Heart right ventricle (tissue), 16 donors: Measurements from ENCODE around the gene ZNF132. TPM values are rescaled to one million over a fixed set of nuclear protein-coding genes. Genes with fewer than 3 reads are reported as not detected.
"Not testable (repeated sequence)": the region's sequence is repeated elsewhere in the genome, so short reads cannot be mapped to it uniquely, and the experiment has no call there.

Experiments
- ATAC-seq, 8 donors: fragments of 200-7000 bp; cut with Tn5 transposase; one replicate each; pipeline ENCODE4 v1.9.1; 2020; ENCODE audit warnings: mild to moderate bottlenecking in 8 of 8, moderate library complexity in 8 of 8, moderate number of reproducible peaks in 1 of 8
- DNase-seq, 2 donors: peaks; one replicate each; pipeline ENCODE4 v3.0.0-alpha.2; 2020
- H3K27ac ChIP-seq, 10 donors: fragments of 200-600 bp; sonication (generic) in 2 of 10; one replicate each; pipeline versions ENCODE4 v1.5.0 to v1.8.0; 2020 to 2022; ENCODE audit warnings: mild to moderate bottlenecking in 3 of 10
- H3K27me3 ChIP-seq, 7 donors: fragments of 200-600 bp; one replicate each; pipeline ENCODE4 v1.8.0; 2021 to 2022; ENCODE audit warnings: mild to moderate bottlenecking in 2 of 7
- H3K36me3 ChIP-seq, 9 donors: fragments of 200-600 bp; sonication (generic) in 1 of 9; one replicate each; pipeline versions ENCODE4 v1.5.0 to v1.8.0; 2020 to 2022; ENCODE audit warnings: mild to moderate bottlenecking in 2 of 9
- H3K4me1 ChIP-seq, 9 donors: fragments of 200-600 bp; sonication (generic) in 1 of 9; one replicate each; pipeline versions ENCODE4 v1.5.0 to v1.8.0; 2020 to 2022; ENCODE audit warnings: mild to moderate bottlenecking in 4 of 9
- H3K4me3 ChIP-seq, 10 donors: fragments of 200-600 bp; sonication (generic) in 2 of 10; one replicate each; pipeline versions ENCODE4 v1.5.0 to v1.8.0; 2020 to 2022; ENCODE audit warnings: mild to moderate bottlenecking in 7 of 10, moderate library complexity in 2 of 10
- H3K9me3 ChIP-seq, 11 donors: fragments of 200-600 bp in 10 of 11; sonication (generic) in 2 of 11; one replicate each; pipeline versions ENCODE4 v1.5.0 to v1.8.0; 2013 to 2022; ENCODE audit warnings: mild to moderate bottlenecking in 2 of 11, control low read depth in 1 of 11, moderate library complexity in 1 of 11
- WGBS, 2 donors: extraction: QIAGEN DNeasy Blood & Tissue Kit; methylation state at CpG; one replicate each; pipeline ENCODE4 v1.1.7; 2013; ENCODE audit warnings: inconsistent platforms in 1 of 2; 5-methylcytosine and 5-hydroxymethylcytosine counted together
- intact Hi-C, 10 donors: fragments of 100-400 bp; cut with DNase I; formaldehyde crosslinking; loops; one replicate each; pipeline versions ENCODE4 v1.11.1 to v1.14.2; 2022
- polyA plus RNA-seq, 2 donors: library from polyadenylated mRNA; stranded (reverse); fragments of 200-250 nt; gene quantifications; one replicate each; pipeline ENCODE4 v1.2.3, GENCODE V29; 2013
- total RNA-seq, 10 donors: library from RNA; stranded (reverse); fragmentation: NEBNext Ultra II Directional in 3 of 10; extraction: Animal tissue kit (Norgen Biotek cat#: 25700) in 3 of 10; gene quantifications; one replicate each; pipeline versions ENCODE4 v1.2.1 to v1.2.4, GENCODE V29; 2021 to 2023
- TF ChIP-seq, protein P1 (sequence below), 9 donors: fragments of 200-600 bp; sonication (generic) in 2 of 9; IDR thresholded peaks; one replicate each; pipeline versions ENCODE4 v1.5.0 to v1.8.0; 2021 to 2022; ENCODE audit warnings: antibody characterized with exemption in 9 of 9, mild to moderate bottlenecking in 5 of 9, moderate library complexity in 1 of 9
- donor health status: Arrhythmogenic right ventricular cardiomyopathy.
- donor health status: ischemic (EF 13 %, LVEDD 7.1; RV severe dilation, severe dysfunction).
- donor health status: healthy with polysubstance abuse.
- donor health status: DM: no; HTN: yes; CAD: no.
- donor health status: DM: no; HTN: no; CAD: no.
- donor health status: ischemic (EF 25% LVEDD 6.9; RV normal size, moderate dysfunction).
- donor health status: ischemic (EF 25% LVEDD 5.7; RV mildly dilated, moderate dysfunction).
- donor health status: healthy.
- donor health status: DM: yes; HTN: yes; CAD: no.
- donor health status: Ischemic cardiomyopathy.
- donor health status: ischemic (EF 35%, LVEDD 5.7; RV mildly dilated, moderate dysfunction).
- donor health status: nonischemic (EF 11% LVEDD 7.7; RV severe dilation, severe dysfunction).
- donor health status: DM: yes; HTN: yes; CAD: no.
- donor health status: PGD.
- donor health status: ischemic (EF 29% LVEDD 5.4; RV normal size, mild dysfunction).
- donor health status: nonischemic (EF 23%, LVEDD 6.1; RV moderate dilation, normal function).

The ZNF132 gene
- total and polyA plus RNA-seq, 12 donors, result 1.1 to 6.7 (median 4.7) TPM

DNA sequence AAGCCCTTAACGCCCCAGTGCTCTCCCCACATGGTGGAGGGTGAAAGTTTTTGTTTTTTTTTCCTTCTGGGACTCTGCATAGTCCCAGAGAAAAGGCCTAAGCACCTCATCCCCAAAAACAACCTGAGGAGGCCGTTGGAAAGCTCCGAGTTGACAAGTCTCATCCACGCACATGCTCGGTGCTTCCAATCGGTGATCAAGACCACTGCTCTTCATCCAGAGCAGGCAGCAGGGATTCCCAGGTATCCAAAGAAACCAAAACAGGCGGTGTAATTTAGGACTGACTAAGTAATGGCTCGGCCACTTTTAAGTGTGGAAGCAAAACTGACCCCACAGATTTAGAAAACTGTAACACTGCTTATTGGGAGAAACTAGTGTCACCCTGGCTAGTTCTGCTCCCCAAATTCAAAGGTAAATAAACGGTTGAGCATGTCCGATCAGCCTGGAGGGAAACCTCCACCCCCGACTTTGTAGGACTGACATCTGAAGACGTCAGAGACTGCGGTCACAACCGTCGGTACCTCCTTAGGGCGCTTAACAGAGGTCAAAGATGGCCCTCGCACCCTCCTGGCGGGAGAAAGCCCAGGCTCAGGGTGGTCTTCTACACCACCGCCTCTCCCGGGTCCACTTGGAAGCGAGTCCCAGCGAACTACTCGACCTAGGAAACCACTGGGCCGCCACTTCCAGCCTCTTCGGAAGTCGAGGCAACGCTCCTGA lies 35.2 kb upstream of the ZNF132 start:
- intact Hi-C loops, result no loop called here
- DNase-seq (no peak), ATAC-seq (no peak)
- H3K9me3 ChIP-seq, result no peaks in the 10 kb centered on the region
- H3K27ac ChIP-seq, result peak overlapping the region; percentile 81 to 95 (median 87)
- H3K4me3 ChIP-seq, result peak overlapping the region; percentile 54 to 75 (median 66)
- H3K4me1 ChIP-seq, result peaks cover 5 to 23% (median 18%) of the 10 kb centered on the region in 9 donors
- H3K27me3 ChIP-seq, result no peaks in the 10 kb centered on the region
- 24 to 25% methylated on average over 27 of the region's 27 CpGs for WGBS, 2 donors
- TF ChIP-seq, protein P1, sequence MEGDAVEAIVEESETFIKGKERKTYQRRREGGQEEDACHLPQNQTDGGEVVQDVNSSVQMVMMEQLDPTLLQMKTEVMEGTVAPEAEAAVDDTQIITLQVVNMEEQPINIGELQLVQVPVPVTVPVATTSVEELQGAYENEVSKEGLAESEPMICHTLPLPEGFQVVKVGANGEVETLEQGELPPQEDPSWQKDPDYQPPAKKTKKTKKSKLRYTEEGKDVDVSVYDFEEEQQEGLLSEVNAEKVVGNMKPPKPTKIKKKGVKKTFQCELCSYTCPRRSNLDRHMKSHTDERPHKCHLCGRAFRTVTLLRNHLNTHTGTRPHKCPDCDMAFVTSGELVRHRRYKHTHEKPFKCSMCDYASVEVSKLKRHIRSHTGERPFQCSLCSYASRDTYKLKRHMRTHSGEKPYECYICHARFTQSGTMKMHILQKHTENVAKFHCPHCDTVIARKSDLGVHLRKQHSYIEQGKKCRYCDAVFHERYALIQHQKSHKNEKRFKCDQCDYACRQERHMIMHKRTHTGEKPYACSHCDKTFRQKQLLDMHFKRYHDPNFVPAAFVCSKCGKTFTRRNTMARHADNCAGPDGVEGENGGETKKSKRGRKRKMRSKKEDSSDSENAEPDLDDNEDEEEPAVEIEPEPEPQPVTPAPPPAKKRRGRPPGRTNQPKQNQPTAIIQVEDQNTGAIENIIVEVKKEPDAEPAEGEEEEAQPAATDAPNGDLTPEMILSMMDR (IDR thresholded peaks at IDR 0.05), result no peak
- peaks cover 0 to 54% (median 12%) of the 10 kb centered on the region in 9 donors for H3K36me3 ChIP-seq

DNA sequence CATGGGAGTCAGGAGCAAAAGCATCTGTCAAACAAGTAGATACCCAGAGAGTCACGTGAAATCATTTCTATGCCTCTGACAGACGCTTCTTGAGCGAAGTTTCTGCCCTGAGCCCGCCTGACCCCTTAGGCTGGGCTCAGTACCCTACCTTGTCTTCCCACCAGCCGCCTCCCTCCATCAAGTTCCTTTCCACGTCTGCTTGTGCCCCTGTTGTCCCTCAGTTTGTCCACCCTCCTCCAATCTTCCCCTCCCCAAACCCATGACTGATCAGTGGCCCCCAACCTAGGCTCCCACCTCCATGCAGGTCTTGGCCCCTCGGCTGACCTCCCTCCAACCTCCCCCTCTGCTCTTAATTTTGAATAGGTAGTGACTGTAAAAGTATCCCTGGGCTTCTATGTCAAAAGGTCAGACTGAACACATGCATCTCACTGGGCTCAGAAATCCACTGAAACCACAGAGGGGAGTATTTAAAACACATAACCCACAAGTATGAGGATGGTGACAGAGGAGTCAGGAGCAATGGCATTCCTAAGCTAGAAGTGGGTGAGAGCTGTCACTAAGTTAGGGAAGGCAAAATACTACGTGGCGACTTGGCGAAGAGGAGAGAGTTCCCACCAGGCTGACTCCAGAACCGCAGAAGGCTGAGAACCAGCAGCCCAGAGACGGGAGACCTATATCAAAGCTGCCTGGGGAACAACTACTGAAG lies 34.5 kb upstream of the ZNF132 start:
- Histone ChIP-seq H3K27me3 (no peaks in the 10 kb centered on the region), H3K36me3 (peaks cover 0 to 54% (median 12%) of the 10 kb centered on the region in 9 donors), H3K9me3 (no peaks in the 10 kb centered on the region), H3K4me1 (peaks cover 5 to 23% (median 18%) of the 10 kb centered on the region in 9 donors), H3K4me3 (no peak overlapping the region), H3K27ac (peak overlapping the region in 2 of 10 donors; percentile 86 to 94)
- WGBS, 2 donors, result 89 to 90% methylated on average over 12 of the region's 12 CpGs
- ATAC-seq (no peak), DNase-seq (no peak)
- TF ChIP-seq, protein P1 (IDR thresholded peaks at IDR 0.05), result no peak
- intact Hi-C loops, result no loop called here

- H3K36me3 ChIP-seq, result peaks cover 0 to 52% (median 12%) of the 10 kb centered on the region in 9 donors
- DNase-seq, result no peak
- no peaks in the 10 kb centered on the region for H3K9me3 ChIP-seq
Observed at GRCh38 chr19:58473775-58474174, 33.8 kb upstream of the ZNF132 start.

DNA sequence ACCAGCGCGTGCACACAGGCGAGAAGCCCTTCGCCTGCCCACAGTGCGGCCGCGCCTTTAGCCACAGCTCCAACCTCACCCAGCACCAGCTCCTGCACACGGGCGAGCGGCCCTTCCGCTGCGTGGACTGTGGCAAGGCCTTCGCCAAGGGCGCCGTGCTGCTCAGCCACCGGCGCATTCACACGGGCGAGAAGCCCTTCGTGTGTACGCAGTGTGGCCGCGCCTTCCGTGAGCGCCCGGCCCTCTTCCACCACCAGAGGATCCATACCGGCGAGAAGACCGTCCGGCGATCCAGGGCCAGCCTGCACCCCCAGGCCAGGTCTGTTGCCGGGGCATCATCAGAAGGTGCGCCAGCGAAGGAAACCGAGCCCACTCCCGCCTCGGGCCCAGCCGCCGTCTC lies 31.8 kb upstream of the ZNF132 start:
- DNase-seq, result no peak
- Histone ChIP-seq H3K27me3 (no peaks in the 10 kb centered on the region), H3K27ac (no peak overlapping the region), H3K4me3 (no peak overlapping the region), H3K4me1 (peaks cover 7 to 32% (median 23%) of the 10 kb centered on the region in 9 donors), H3K9me3 (no peaks in the 10 kb centered on the region), H3K36me3 (peaks cover 0 to 50% (median 12%) of the 10 kb centered on the region in 9 donors)
- TF ChIP-seq, protein P1 (IDR thresholded peaks at IDR 0.05), result no peak
- WGBS, 2 donors, result 96 to 97% methylated on average over 39 of the region's 39 CpGs
- intact Hi-C loops, result no loop called here
- no peak for ATAC-seq

More at GRCh38 chr19:58473775-58474174, 33.8 kb upstream of the ZNF132 start:
- no peak for ATAC-seq
- H3K4me1 ChIP-seq, result peaks cover 5 to 24% (median 18%) of the 10 kb centered on the region in 9 donors
- no peak overlapping the region for H3K27ac ChIP-seq
- no peak overlapping the region for H3K4me3 ChIP-seq
- intact Hi-C loops, result no loop called here
- H3K27me3 ChIP-seq, result no peaks in the 10 kb centered on the region
- TF ChIP-seq, protein P1 (IDR thresholded peaks at IDR 0.05), result no peak

- 93 to 96% methylated on average over 29 of the region's 53 CpGs for WGBS, 2 donors
- not testable (repeated sequence) for DNase-seq
Observed at GRCh38 chr19:58470837-58471543, 31.0 kb upstream of the ZNF132 start.

More at GRCh38 chr19:58470837-58471543, 31.0 kb upstream of the ZNF132 start:
- peaks cover 6 to 31% (median 24%) of the 10 kb centered on the region in 9 donors for H3K4me1 ChIP-seq
- H3K27me3 ChIP-seq, H3K27ac ChIP-seq, intact Hi-C loops, H3K9me3 ChIP-seq, ATAC-seq, H3K4me3 ChIP-seq: not testable (repeated sequence)
- peaks cover 0 to 50% (median 12%) of the 10 kb centered on the region in 9 donors for H3K36me3 ChIP-seq
